HG03460 (cell line): ENCODE results near the gene RNF10.
A peak's percentile ranks its signal among the peaks of the same experiment; 100 is the strongest.
"Not testable (repeated sequence)": the region's sequence is repeated elsewhere in the genome, so short reads cannot be mapped to it uniquely, and the experiment has no call there.

ENCODE experiments used
- ATAC-seq: cut with Tn5 transposase; IDR thresholded peaks from one replicate; pipeline ENCODE4 v1.9.1; 2021; ENCODE audit not compliant: unreplicated experiment

RNF10 gene

DNA sequence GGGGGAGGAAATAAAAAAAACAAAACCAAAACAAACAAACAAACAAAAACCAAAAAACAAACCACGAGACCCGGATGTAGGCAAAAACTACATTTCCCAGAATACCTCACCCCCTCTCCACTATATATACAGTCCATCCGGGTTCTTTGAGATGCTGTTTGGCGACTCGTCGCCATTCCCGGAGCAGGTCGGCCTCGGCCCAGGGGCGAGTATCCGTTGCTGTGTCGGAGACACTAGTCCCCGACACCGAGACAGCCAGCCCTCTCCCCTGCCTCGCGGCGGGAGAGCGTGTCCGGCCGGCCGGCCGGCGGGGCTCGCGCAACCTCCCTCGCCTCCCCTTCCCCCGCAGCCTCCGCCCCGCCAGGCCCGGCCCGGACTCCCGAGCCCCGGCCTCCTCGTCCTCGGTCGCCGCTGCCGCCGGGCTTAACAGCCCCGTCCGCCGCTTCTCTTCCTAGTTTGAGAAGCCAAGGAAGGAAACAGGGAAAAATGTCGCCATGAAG, at the start of gene RNF10:
Gene RNF10 (plus strand): TSS at position 154 of the 500 bp plus-strand sequence. CDS start 456 bp downstream, outside the sequence.
- peak; percentile 72 for ATAC-seq

DNA sequence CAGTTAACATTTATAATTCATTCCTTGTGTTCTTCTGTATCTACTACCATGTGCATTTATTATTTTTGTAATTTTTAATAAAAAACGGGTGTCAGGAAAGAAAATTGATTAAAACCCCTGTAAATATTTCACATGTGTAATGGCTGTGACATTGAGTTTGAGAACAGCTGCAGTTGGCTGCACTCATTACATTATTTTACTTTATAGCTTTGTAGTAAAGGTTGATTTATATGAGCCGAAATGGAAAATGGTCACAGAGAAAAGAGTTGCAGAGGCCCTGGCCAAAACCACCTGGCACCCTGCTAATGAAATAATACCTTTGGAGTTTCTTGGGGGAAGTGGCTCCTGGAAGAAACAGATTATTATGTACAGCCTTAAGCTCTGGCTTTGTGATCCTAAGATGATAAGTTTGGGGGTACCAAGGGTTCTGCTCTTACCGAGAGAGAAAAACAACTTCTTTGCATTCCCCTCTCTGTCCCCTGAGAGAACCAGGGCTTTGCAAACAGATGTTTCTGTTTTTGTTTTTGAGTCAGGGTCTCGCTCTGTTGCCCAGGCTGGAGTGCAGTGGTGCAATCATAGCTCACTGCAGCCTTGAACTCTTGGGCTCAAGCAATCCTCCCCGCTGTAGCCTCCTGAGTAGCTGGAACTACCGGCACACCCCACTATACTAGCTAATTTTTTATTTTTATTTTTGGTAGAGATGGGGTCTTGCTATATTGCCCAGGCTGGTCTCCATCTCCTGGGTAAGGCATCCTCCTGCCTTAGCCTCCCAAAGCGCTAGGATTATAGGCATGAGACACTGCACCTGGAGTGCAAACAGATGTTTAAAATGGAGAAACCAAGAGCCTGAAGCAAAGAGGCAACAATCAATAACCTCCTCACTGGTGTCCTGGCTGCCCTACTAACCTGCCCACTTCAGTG, 47.9 kb upstream of the RNF10 start:
- no peak for ATAC-seq

DNA sequence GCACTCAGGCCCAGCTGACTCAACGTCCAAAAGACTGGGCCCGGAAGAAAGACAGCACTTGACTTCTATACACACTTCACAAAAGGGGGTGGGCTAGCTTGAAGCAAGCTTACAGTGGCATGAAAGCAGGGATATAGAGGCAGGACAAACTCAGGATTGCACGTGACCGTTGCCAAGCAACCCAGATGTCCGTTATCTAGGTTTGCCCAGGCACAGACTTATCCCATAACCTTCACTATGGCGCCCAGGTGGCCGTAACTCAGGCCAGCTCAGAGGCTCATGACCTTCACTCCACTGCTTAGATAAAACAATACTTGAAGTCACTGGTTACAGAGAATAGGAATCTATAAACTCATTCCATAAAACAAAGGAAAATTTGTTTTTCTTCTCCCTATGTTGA, 46.6 kb upstream of the RNF10 start:
- not testable (repeated sequence) for ATAC-seq

DNA sequence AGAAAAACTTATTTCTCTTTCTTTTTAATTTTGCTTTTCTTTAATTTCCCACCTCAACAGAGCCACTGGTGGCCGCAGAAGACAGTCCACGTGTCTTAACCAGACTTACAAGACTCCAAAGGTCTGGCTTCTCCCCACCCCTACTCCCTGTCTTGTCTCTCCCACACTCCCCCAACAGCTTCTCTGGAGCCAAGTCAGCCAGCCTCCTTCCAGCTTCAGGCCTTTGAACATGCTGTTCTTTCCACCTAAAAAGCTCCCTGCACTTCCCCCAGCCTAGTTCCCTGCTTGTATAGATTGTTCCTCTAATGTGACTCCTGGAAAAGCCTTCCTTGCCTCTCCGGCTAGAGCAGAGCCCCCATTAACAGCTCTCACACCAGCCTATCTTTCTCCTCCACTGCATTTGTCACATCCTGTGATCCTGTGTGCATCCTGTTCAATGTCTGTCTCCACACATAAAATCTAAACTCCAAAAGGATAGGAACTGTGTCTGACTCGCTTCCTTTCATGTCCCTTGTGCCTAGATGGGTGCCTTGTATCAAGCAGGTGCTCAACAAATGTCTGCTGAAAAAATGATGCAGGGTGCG, 46.0 kb upstream of the RNF10 start:
- ATAC-seq: no peak

DNA sequence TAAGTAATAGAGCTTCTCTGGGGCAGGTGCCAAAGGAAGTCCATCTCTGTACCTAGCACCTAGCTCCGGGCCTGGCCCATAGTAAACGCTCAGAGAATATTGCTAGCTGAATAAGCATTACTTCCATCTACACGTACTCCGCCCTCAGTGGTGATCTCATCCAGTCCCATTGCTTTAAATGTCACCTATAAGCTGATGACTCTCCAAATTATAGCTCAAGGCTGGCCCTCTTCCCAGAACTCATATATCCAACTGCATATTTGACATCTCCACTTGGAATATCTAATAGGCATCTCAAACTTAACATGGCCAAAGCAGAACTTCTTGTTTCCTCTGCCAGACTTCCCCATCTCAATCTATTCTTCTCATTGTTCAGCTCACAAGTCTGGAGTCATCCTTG, 45.1 kb upstream of the RNF10 start:
- ATAC-seq: no peak

DNA sequence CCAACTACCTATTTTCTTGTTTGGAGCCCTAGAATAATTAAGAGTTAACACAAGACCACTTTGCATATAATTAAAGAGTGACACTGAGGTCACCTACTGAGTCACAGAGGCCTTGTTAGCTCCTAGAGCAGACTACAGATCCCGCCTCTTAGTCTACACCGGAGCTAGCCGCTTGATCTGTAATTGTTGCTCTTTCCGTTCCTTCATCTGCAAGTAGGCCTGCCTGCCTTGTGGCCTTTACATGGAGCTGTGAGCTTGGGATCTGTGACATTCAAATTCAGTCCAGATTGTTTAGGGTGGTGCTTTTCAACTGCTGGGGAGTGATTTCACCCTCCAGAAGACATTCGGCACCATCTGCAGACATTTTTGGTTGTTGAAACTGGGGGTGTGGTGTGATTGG, 43.8 kb upstream of the RNF10 start:
- no peak for ATAC-seq

DNA sequence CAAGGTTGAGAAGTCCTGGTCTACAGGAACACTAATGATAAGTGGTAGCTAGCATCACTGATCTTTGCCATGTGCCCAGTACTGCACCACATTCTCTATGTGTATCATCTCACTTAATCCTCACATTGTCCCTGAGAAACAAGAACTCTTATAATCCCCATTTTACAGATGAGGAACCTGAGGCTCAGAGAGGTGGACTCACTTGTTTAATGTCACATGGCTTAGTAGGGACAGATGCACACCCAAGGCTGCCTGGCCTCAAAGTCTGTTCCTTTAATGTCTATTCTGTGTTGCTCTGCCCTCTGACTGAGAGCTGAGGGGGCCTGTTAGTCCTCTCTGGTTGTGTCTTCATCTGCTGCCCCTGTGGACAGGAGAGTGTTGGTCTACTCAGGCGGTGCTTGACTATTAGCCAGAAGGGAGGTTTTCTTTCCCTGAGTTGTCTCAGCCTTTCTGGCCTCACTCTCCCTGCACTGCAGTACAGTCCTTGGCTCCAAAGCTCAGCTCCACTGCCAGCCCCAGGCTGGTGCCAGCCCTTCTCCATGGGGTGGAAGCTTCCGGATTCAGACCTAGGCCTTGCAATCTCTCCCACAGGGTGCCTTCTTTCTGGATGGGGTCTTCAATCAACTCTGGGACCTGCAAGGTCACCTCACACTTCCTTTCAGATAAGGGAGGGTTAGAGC, 43.2 kb upstream of the RNF10 start:
- ATAC-seq: no peak

DNA sequence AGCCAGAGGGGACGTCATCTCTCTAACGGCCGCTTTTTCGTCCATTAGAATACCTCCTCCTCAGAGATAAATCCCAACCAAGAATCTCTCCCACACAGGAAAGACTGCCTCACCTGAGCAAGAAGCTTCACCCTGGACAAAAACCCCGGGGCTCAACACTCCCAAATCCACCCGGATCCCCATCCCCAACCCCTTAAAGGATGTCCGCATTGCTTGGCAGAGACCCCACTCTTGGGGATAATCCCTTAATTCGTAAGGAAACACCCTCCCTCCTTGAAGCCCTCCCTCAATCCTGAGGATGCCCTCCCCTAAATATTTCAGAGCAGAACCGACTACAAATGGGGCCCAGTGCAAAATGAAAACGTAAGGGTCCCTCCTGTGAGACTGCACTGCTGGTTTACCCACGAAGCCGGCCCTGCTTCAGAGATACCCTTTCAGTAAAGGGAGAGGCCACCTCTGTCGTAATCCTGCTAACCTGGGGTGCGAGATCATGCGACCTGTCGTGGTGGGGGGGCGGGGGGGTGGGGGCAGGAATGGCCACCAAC, 38.9 kb upstream of the RNF10 start:
- ATAC-seq: peak; percentile 4

DNA sequence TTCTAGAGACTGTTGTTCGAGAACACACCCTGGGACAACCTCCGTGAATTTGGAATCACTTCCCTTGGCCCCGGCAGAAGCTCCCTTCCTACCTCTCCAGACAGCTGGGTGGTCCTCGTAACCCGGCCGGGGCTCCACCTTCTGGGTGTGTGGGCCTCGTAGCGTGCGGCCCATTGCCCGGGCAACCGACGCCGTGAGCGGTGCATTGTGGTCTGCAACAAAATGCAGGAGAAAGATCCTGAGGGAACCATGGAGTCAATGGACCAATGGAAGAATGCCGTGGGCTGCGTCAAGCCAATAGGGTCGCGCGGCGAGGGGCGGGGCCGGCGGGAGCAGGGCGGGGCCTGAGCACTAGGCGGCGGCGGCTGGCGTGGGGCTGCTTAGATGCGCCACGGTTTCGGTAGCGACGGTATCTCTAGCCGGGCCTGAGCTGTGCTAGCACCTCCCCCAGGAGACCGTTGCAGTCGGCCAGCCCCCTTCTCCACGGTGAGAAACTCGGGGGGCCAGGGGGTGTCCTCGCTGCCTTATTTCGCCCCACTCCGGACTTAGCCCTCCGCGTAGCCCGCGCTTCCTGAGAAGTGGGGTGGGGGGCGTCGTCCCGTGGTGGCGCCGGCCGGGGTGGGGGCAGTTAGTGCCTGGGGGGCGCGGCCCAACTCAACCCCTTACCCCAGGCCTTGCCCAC, 38.3 kb upstream of the RNF10 start, which contains the start of gene DYNLL1:
Gene DYNLL1 (plus strand): TSS at position 383 of the 682 bp plus-strand sequence. CDS start 309 bp downstream, outside the sequence.
- peak; percentile 89 for ATAC-seq

DNA sequence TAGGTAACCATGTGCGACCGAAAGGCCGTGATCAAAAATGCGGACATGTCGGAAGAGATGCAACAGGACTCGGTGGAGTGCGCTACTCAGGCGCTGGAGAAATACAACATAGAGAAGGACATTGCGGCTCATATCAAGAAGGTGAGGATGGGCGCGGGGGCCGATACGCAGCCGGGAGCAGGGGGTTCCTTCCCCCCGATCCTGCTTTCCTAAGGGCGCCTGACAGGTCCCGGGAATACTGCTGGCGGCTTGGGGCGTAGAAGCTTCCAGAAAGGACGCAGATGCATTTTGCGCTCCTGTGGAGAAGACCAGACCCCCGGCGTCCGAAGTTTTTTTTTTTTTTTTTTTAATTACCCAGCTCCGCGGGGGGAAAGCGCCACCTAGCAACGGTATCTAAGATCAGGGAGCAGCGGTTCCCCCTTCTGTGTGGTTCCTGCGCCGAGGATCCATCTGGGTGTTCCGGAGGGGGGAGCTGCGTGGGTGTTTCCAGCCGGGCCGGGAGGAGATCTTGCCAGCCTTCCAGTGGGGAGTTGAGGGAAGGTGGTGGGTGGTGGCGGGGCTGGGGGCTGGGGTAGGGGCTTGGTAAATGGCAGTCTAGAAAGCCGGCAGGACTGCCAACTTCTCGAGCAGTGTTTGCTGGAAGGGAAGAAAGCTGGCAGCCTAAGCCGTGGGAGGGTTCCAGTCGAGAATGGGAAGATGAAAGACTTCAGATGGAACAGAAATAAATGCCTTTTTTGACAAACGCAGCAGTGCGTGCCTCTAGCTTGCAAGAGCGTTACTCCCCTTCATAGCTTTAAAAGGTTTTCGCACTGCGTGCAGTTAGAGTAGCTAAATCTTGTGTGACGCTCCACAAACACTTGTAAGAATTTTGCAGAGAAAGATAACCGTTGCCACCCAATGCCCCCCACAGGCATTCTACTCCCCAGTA, 37.5 kb upstream of the RNF10 start:
- peak; percentile 12 for ATAC-seq

DNA sequence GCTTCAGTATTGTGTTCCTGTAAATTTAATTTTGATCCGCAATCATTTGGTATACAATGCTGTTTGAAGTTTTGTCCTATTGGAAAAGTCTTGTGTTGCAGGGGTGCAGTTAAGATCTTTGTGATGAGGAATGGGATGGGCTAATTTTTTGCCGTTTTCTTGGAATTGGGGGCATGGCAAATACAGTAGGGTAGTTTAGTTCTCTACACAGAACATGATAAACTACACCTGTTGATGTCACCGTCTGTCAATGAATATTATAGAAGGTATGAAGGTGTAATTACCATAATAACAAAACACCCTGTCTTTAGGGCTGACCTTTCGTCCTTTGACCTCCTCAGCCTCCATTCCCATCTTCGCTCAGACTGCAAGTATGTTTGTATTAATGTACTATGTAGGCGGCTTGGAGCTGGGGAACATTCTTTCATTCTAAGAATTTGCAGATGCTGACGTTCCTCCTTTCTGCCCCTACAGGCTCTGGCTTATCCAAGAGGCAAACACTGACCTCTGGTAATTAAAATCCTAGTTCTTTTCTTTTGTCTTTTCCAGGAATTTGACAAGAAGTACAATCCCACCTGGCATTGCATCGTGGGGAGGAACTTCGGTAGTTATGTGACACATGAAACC, 36.5 kb upstream of the RNF10 start:
- ATAC-seq: no peak

DNA sequence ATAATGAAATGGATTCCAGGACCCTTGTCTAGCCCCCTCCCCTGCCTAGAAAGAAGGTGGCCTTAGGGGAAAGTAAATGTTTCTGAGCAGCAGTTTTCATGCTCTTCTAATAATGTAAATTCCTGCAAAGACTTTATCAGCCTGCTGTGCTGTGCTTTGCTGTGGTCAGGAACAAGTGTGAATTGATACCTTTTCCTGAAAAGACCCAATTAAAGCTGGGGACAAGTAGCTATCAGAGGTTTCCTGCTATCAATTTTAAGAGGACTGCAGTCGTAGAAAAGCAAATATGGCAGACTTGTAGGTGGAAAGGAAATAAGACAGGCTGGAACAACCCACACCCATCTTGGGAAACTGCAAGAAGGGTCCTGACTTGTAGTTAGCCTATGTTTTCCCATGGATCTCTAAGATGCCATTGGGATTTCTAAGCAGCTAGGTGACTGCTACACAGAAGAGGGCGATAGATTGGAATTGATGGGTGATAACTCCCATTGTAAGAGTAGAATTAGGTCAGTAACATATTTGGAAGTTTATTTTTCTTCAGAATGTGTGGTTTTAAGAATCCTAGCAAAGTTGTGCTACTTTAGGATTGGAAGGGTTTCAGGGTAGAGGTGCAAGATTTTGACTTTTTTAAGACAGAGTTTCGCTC, 35.2 kb upstream of the RNF10 start:
- ATAC-seq: no peak

DNA sequence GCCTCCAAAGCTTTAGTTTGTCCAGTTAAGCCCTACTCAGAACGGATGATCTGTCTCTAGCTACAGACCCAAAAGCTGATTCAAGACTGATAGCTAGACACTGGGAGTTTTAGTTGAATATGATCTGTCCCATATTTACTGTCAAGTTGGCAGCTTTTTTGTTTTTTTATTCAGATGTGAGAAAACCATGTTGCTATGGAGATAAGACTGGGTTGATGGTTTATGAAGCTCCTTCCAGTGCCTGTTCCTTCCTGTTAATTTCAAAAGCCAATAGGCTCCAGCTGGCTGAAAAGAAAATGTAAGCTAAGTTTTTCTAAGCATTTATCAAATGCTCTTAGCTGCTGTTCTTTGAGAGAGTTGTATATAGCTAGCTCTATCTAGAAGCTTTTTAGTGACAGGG, 33.6 kb upstream of the RNF10 start:
- ATAC-seq: no peak

DNA sequence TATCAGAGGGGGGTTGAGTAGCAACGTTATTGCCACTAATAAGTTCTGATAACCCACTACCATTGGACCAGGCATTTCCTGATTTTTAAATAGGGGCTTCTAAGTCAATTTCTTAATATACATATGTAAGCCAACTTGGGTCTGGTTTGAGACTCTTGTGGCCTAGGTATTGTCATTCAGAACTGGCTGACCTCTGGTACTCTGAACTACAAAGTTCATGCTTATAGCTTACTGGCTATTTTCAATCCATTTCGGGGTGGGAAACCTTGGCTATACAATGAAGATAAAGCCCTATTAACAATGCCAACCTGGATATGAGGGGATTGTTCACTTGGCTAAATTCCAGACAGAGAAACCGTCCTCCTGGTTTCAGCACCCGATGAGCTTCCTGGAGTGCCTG, 29.6 kb upstream of the RNF10 start:
- ATAC-seq: no peak

DNA sequence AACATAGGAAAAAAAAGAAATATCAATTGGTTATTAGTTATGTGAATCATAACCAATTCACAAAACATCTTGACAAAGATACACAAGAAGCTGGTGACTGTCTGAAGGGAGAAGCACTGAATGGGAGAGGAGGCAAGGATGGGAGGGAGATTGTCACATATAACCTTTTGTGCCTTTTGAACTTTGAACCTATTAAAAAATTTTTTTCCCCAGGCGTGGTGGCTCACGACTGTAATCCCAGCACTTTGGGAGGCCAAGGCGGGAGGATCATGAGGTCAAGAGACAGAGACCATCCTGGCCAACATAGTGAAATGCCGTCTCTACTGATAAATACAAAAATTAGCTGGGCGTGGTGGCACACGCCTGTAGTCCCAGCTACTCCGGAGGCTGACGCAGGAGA, 25.6 kb upstream of the RNF10 start:
- no peak for ATAC-seq

DNA sequence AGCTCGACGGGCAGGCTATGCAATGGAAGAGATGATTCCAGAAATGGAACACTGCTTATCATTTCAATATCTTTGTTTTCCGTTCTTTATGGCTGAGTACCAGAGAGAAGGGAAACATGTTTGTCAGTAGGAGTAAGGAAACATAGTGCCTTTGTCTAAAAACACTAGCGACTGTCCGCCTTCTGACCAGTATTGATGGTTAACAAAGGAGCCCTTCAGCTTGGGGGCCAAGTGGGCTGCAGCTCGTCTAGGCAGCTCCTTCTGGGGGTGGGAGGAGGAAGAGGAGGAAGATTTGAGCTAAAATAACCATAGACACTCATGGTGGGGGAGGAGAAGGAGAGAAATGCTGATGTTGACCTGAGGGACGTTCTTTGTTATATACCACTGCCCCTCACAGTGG, 20.2 kb upstream of the RNF10 start:
- ATAC-seq: no peak

DNA sequence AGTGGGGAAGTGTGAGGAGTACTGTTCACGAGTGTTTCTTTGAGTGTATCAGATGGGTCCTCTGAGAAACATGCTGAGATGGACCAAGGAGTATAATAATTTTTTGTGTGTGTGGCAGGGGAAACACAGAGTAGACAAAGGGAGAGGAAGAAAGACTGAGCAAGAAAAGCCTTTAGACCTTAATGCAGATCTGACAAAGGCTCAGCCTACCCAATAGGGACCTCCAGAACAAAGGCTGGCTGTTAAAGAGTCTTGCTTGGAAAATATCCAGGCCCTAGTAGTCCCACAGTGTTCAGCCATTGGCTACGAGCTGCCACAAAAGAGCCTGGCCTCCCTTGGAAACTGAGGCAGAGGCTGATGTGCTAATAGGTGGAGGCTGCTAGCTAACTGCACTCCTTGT, 18.7 kb upstream of the RNF10 start:
- ATAC-seq: no peak

DNA sequence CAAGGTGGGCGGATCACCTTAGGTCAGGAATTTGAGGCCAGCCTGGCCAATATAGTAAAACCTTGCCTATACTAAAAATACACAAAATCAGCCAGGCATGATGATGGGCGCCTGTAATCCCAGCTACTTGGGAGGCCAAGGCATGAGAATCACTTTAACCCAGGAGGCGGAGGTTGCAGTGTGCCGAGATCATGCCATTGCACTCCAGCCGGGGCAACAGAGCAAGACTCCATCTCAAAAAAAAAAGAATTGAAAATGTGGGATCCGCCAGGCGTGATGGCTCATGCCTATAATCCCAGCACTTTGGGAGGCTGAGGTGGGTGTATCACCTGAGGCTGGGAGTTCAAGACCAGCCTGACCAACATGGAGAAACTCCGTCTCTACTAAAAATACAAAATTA, 14.8 kb upstream of the RNF10 start:
- not testable (repeated sequence) for ATAC-seq

DNA sequence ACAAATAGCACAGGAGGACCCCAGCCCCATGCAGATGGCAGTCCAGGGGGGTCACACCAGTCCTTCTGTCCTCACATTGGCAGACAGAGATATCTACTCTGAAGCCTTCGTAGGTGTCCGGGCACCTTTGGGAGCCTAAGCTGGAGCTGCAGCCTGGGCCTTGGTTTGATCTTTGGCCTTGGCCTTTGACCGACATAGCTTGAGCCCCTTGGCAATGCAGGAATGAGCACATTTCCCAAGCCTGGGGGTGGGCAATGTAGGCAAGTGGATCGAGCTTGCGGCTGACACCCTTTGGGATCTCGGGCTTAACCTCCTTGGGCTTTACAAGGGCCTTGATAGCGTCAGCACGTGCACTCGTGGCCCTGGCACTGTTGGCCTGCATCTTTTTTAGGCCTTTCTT, 11.6 kb upstream of the RNF10 start:
- no peak for ATAC-seq
